ENCODE results near the gene LYL1. TPM values are rescaled to one million over a fixed set of nuclear protein-coding genes. Genes with fewer than 3 reads are reported as not detected.

LYL1 gene
- total RNA-seq, 1 donor, result 2.6 TPM

- H3K4me3 ChIP-seq (ENCODE audit: low read depth, low read length), result peak overlapping the region; percentile 29
- DNase-seq (ENCODE audit: low read depth), result peak; percentile 84
- no peak for TF ChIP-seq CTCF (IDR thresholded peaks at IDR 0.05; ENCODE audit: insufficient read depth, low read depth, low read length)
Measured at GRCh38 chr19:13053761-13054625, 48.7 kb downstream of the LYL1 start.

GRCh38 chr19:13053238-13053637 is 49.4 kb downstream of the LYL1 start:
- no peak for DNase-seq (ENCODE audit: low read depth)
- no peak for TF ChIP-seq CTCF (IDR thresholded peaks at IDR 0.05; ENCODE audit: insufficient read depth, low read depth, low read length)
- H3K4me3 ChIP-seq (ENCODE audit: low read depth, low read length), result no peak overlapping the region

GRCh38 chr19:13052447-13053175 is 50.0 kb downstream of the LYL1 start:
- no peak for DNase-seq (ENCODE audit: low read depth)
- TF ChIP-seq CTCF (IDR thresholded peaks at IDR 0.05; ENCODE audit: insufficient read depth, low read depth, low read length), result no peak
- H3K4me3 ChIP-seq (ENCODE audit: low read depth, low read length), result no peak overlapping the region

GRCh38 chr19:13051557-13052165 is 51.0 kb downstream of the LYL1 start:
- no peak for TF ChIP-seq CTCF (IDR thresholded peaks at IDR 0.05; ENCODE audit: insufficient read depth, low read depth, low read length)
- H3K4me3 ChIP-seq (ENCODE audit: low read depth, low read length), result no peak overlapping the region
- DNase-seq (ENCODE audit: low read depth), result peak; percentile 78

GRCh38 chr19:13050274-13050673 is 52.4 kb downstream of the LYL1 start:
- DNase-seq (ENCODE audit: low read depth), result no peak
- H3K4me3 ChIP-seq (ENCODE audit: low read depth, low read length), result no peak overlapping the region
- no peak for TF ChIP-seq CTCF (IDR thresholded peaks at IDR 0.05; ENCODE audit: insufficient read depth, low read depth, low read length)

Other genes with a start within 250 kb of the LYL1 start
- gene DNASE2, start 221.4 kb downstream of the LYL1 start, total RNA-seq, result 14.7 and 18.7 TPM in 2 replicates
- not detected in 2 replicates for gene KLF1, start 215.7 kb downstream of the LYL1 start, total RNA-seq
- gene GCDH, start 211.7 kb downstream of the LYL1 start, total RNA-seq, result 17.3 and 19.6 TPM in 2 replicates
- gene SYCE2, start 183.6 kb downstream of the LYL1 start, total RNA-seq, result under 0.01 TPM in 2 replicates
- 65.2 and 70.2 TPM in 2 replicates for gene FARSA, start 169.1 kb downstream of the LYL1 start, total RNA-seq
- gene CALR, start 164.2 kb downstream of the LYL1 start, total RNA-seq, result 2,107 and 2,588 TPM in 2 replicates
- 91.1 and 92.8 TPM in 2 replicates for gene RAD23A, start 157.0 kb downstream of the LYL1 start, total RNA-seq
- gene GADD45GIP1, start 145.6 kb downstream of the LYL1 start, total RNA-seq, result 18.6 and 24.8 TPM in 2 replicates
- gene DAND5, start 133.3 kb downstream of the LYL1 start, total RNA-seq, result not detected in 2 replicates
- 29.6 and 30.2 TPM in 2 replicates for gene NFIX, start 107.4 kb downstream of the LYL1 start, total RNA-seq
- gene TRMT1, start 13.9 kb upstream of the LYL1 start, total RNA-seq, result 25.4 and 25.9 TPM in 2 replicates
- gene NACC1, start 15.4 kb upstream of the LYL1 start, total RNA-seq, result 95.0 and 104 TPM in 2 replicates
- gene STX10, start 47.5 kb upstream of the LYL1 start, total RNA-seq, result 58.3 and 69.9 TPM in 2 replicates
- 22.0 and 28.7 TPM in 2 replicates for gene IER2, start 47.6 kb upstream of the LYL1 start, total RNA-seq